Body of pancreas (tissue), 4 donors: ENCODE results near the gene TIE1.

Experiments
- POLR2A ChIP-seq, 3 donors: fragments of 450-650 bp; IDR thresholded peaks; one replicate each; pipeline ENCODE4 v1.6.1; 2016; ENCODE audit warnings: antibody characterized with exemption in 3 of 3, mild to moderate bottlenecking in 2 of 3
- TF ChIP-seq, protein P1 (sequence below), 7 experiments: fragments of 450-650 bp in 4 of 7; fragments of 200-600 bp in 3 of 7; sonication (generic) in 3 of 7; IDR thresholded peaks; one replicate each; pipeline ENCODE4 v1.5.1; 2016 to 2019; ENCODE audit warnings: antibody characterized with exemption in 7 of 7

DNA sequence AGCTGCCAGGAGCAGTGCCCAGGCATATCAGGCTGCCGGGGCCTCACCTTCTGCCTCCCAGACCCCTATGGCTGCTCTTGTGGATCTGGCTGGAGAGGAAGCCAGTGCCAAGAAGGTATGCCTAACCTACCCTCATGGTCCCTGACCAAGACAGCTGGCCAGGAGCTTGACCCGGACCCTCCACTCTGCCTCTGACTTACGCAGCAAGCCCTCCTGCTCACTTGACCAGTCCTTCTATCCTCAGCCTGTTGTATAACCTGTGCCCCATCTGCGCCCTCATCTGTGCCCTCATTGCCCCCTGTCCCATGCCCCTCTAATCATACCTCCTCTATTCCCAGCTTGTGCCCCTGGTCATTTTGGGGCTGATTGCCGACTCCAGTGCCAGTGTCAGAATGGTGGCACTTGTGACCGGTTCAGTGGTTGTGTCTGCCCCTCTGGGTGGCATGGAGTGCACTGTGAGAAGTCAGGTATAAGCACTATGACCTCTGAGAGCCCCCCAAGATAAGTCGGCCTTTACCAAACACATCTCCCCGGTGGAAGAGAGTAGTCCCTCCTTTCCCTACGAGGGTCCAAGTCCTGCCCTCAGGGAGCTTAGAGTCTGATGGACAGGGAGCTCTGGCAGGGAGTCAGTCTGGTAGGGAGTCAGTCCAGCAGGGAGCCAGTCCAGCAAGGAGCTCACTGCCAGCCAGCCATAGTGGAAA lies 6.8 kb downstream of the TIE1 start:
- TF ChIP-seq POLR2A (IDR thresholded peaks at IDR 0.05) = no peak
- TF ChIP-seq, protein P1, sequence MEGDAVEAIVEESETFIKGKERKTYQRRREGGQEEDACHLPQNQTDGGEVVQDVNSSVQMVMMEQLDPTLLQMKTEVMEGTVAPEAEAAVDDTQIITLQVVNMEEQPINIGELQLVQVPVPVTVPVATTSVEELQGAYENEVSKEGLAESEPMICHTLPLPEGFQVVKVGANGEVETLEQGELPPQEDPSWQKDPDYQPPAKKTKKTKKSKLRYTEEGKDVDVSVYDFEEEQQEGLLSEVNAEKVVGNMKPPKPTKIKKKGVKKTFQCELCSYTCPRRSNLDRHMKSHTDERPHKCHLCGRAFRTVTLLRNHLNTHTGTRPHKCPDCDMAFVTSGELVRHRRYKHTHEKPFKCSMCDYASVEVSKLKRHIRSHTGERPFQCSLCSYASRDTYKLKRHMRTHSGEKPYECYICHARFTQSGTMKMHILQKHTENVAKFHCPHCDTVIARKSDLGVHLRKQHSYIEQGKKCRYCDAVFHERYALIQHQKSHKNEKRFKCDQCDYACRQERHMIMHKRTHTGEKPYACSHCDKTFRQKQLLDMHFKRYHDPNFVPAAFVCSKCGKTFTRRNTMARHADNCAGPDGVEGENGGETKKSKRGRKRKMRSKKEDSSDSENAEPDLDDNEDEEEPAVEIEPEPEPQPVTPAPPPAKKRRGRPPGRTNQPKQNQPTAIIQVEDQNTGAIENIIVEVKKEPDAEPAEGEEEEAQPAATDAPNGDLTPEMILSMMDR (IDR thresholded peaks at IDR 0.05) = no peak
